Activated CD4-positive, alpha-beta T cell treated with anti-CD3 and anti-CD28 coated beads for 48 hours (primary cell): ENCODE measurements around the gene STAT4.

Experiments
- DNase-seq: peaks from one replicate; pipeline ENCODE4 v3.0.0-alpha.2; 2020

The STAT4 gene

GRCh38 chr2:191081411-191082155 lies 69.2 kb downstream of the STAT4 start:
- DNase-seq, result no peak

GRCh38 chr2:191078165-191078867 lies 72.5 kb downstream of the STAT4 start:
- no peak for DNase-seq

- no peak for DNase-seq
These were observed 80.5 kb downstream of the STAT4 start for GRCh38 chr2:191070276-191070675.

- DNase-seq, result no peak
These were observed 81.2 kb downstream of the STAT4 start for GRCh38 chr2:191069606-191070005.

GRCh38 chr2:191066919-191067233 lies 83.9 kb downstream of the STAT4 start:
- no peak for DNase-seq

- DNase-seq, result no peak
These were observed 84.4 kb downstream of the STAT4 start for GRCh38 chr2:191066197-191066918.

GRCh38 chr2:191065785-191066184 lies 85.0 kb downstream of the STAT4 start:
- DNase-seq, result no peak

- peak; percentile 22 for DNase-seq
These were observed 86.2 kb downstream of the STAT4 start for GRCh38 chr2:191064590-191064989.

- no peak for DNase-seq
These were observed 87.2 kb downstream of the STAT4 start for GRCh38 chr2:191063584-191063983.

GRCh38 chr2:191061381-191061980 lies 89.3 kb downstream of the STAT4 start:
- DNase-seq, result no peak

- no peak for DNase-seq
These were observed 91.5 kb downstream of the STAT4 start for GRCh38 chr2:191059308-191059707.

GRCh38 chr2:191056228-191056627 lies 94.6 kb downstream of the STAT4 start:
- DNase-seq, result no peak

- no peak for DNase-seq
These were observed 97.5 kb downstream of the STAT4 start for GRCh38 chr2:191053256-191053655.

GRCh38 chr2:191051825-191052778 lies 98.7 kb downstream of the STAT4 start:
- DNase-seq, result no peak

- peak; percentile 15 for DNase-seq
These were observed 99.6 kb downstream of the STAT4 start for GRCh38 chr2:191051177-191051576.

- no peak for DNase-seq
These were observed 100.2 kb downstream of the STAT4 start for GRCh38 chr2:191050640-191050987.

- no peak for DNase-seq
These were observed 100.8 kb downstream of the STAT4 start for GRCh38 chr2:191049728-191050639.

GRCh38 chr2:191048073-191048472 lies 102.7 kb downstream of the STAT4 start:
- no peak for DNase-seq

- DNase-seq, result no peak
These were observed 105.7 kb downstream of the STAT4 start for GRCh38 chr2:191045141-191045540.

- DNase-seq, result no peak
These were observed 107.4 kb downstream of the STAT4 start for GRCh38 chr2:191043438-191043837.

- DNase-seq, result no peak
These were observed 109.2 kb downstream of the STAT4 start for GRCh38 chr2:191041418-191042161.
